Activated naive CD4-positive, alpha-beta T cell treated with anti-CD3 and anti-CD28 coated beads, Interleukin-2, amount 50 U/mL, for 72 hours (primary cell): ENCODE data around the gene RRP1. TPM values are rescaled to one million over a fixed set of nuclear protein-coding genes. Genes with fewer than 3 reads are reported as not detected.
A peak's percentile ranks its signal among the peaks of the same experiment; 100 is the strongest.
"Not testable (repeated sequence)": the region's sequence is repeated elsewhere in the genome, so short reads cannot be mapped to it uniquely, and the experiment has no call there.

Experiments used
- ATAC-seq, 2 donors: fragments of 150-1000 bp; cut with Tn5 transposase; 2 replicates each; pipeline ENCODE4 v1.10.0; 2021; ENCODE audit warnings: mild to moderate bottlenecking in 2 of 2, moderate library complexity in 2 of 2
- DNase-seq, 2 donors: peaks; one replicate each; pipeline ENCODE4 v3.0.0; 2021 to 2022; ENCODE audit warnings: low spot score in 2 of 2
- H3K27ac Mint-ChIP-seq, 2 donors: one replicate each; pipeline ENCODE4 v1.8.0; 2022; ENCODE audit warnings: mild to moderate bottlenecking in 2 of 2, mixed read lengths in 2 of 2
- H3K36me3 Mint-ChIP-seq, 2 donors: one replicate each; pipeline ENCODE4 v1.8.0; 2022; ENCODE audit warnings: mixed read lengths in 2 of 2
- H3K9me3 Mint-ChIP-seq, 2 donors: one replicate each; pipeline ENCODE4 v1.8.0; 2022; ENCODE audit warnings: mixed read lengths in 2 of 2
- total RNA-seq, 2 donors: library from RNA; stranded (reverse); gene quantifications; one replicate each; pipeline ENCODE4 v1.2.3, GENCODE V29; 2022

RRP1 gene
- total RNA-seq, 2 donors from 2014 or later = 29.9 to 54.1 TPM

- no peaks in the 10 kb centered on the region for H3K9me3 Mint-ChIP-seq
- no peak overlapping the region for H3K27ac Mint-ChIP-seq
- H3K36me3 Mint-ChIP-seq = peaks cover 0 to 5% of the 10 kb centered on the region in 2 donors
- no peak for DNase-seq
- no peak for ATAC-seq
These were observed 25.8 kb downstream of the RRP1 start for GRCh38 chr21:43815107-43815613.

DNA sequence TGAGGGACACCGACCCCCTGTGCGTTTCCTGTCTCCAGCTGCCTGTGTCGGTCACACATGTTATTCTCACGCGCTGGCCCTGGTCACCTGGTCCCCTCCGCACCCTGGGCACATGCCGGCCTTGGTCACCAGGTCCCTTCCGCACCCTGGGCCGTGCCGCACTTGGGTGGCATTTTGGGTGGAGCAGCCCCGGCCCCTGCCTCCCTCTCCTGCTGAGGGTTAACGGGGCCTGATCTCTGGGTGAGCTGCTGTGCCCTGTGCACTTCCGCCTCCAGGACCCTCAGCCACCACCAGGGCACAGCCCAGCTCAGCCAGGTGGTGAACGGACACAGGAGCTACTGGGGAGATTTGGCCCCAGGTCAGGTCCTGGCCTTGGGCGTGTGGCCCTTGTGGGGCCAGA, 26.6 kb downstream of the RRP1 start:
- DNase-seq (no peak), ATAC-seq (no peak)
- Mint-ChIP-seq H3K9me3 (no peaks in the 10 kb centered on the region), H3K27ac (no peak overlapping the region), H3K36me3 (peaks cover 0 to 5% of the 10 kb centered on the region in 2 donors)

DNA sequence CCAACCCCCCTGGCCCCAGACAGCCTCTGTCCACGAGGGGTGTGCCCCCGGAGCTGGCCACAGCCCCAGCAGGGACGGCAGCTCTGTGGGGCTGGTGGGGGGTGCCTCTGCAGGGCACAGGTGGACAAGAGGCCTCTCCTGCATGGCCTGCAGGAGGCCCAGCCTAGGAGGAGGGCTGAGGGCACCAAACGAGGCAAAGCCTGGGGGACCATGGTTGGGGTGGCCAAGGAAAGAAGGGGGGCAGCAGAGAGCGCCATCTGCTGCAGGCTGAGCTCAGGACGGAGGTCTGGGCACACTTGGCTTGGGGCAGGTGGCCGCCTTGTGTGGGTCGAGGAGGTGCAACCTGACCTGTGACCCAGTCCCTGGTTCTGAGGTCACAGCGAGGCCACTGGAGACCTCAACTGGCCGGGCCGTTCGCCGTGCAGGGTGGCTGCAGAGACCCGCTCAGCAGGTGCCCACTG, 27.3 kb downstream of the RRP1 start:
- H3K27ac Mint-ChIP-seq = no peak overlapping the region
- ATAC-seq (no peak), DNase-seq (no peak)
- H3K36me3 Mint-ChIP-seq = peaks cover 0 to 5% of the 10 kb centered on the region in 2 donors
- no peaks in the 10 kb centered on the region for H3K9me3 Mint-ChIP-seq

DNA sequence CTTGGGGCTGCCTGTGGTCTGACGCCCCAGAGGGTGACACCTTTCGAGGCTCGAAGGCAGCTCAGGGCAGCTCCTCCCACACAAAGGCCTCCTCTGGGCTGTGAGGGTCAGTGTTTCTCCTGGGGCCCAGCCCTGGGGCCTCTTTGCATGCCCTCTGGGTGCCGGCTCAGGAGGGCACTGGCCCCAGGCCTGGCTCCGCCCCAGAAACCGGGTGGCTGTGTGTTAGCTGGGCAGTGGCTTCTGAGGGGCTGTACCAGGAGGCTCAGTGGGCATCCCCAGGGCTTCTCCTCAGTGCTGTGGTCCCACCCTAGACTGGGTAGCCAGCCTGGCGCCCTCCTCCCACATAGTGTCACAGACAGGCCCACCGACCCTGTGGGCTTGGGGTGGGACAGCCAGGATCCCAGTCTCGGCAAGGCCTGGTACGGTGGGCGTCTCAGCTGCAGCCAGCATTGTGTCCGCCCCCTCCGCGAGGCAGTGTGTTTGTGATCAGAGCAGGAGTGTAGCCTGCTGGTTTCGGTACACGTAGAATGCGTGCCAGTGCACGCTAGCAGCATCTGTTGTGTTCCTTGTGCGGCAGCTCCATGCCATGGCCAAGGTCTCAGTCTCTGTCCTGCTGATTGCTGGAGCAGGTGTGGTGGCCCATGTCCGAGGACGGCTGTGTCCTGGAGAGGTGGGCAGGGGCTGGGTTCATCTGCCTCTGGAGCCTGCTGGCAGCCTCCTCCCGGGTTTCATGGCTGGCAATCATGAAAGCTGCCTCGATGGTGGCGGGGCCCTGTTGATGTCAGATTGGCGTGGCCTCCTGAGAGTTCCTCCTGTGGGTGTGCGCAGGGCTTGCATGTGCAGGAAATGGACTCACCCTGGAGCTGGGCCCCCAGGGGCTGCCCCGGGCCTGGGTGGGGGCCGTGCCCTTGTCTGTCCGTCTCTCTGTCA, 28.0 kb downstream of the RRP1 start:
- ATAC-seq (no peak), DNase-seq (no peak)
- H3K36me3 Mint-ChIP-seq = peaks cover 0 to 5% of the 10 kb centered on the region in 2 donors
- no peaks in the 10 kb centered on the region for H3K9me3 Mint-ChIP-seq
- H3K27ac Mint-ChIP-seq = peak overlapping the region in 1 of 2 donors; percentile 60

GRCh38 chr21:43818685-43819084, 29.3 kb downstream of the RRP1 start:
- H3K27ac Mint-ChIP-seq = no peak overlapping the region
- H3K36me3 Mint-ChIP-seq = peaks cover 0 to 5% of the 10 kb centered on the region in 2 donors
- H3K9me3 Mint-ChIP-seq = no peaks in the 10 kb centered on the region
- ATAC-seq (no peak), DNase-seq (no peak)

GRCh38 chr21:43819511-43820405, 30.4 kb downstream of the RRP1 start:
- H3K27ac Mint-ChIP-seq = no peak overlapping the region
- ATAC-seq (no peak), DNase-seq (no peak)
- H3K9me3 Mint-ChIP-seq = no peaks in the 10 kb centered on the region
- H3K36me3 Mint-ChIP-seq = peaks cover 0 to 5% of the 10 kb centered on the region in 2 donors

DNA sequence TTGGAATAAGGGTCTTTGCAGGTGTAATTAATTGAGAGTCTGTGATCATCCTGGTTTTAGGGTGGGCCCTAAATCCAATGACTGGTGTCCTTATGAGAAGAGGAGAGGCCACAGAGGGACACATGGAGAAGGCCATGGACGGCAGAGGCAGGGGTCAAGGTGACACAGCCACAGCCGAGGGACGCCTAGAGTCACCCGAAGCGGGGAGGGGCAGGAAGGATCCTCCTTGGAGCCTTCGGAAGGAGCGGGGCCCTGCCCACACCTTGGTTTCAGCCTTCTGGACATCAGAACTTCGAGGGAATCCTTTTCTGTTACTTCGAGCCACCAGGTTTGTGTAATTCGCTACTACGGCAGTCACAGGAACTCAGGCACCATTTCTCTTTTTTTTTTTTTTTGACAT, 31.1 kb downstream of the RRP1 start:
- H3K9me3 Mint-ChIP-seq = no peaks in the 10 kb centered on the region
- ATAC-seq = no peak
- no peak overlapping the region for H3K27ac Mint-ChIP-seq
- H3K36me3 Mint-ChIP-seq = peaks cover 0 to 5% of the 10 kb centered on the region in 2 donors
- DNase-seq = no peak

DNA sequence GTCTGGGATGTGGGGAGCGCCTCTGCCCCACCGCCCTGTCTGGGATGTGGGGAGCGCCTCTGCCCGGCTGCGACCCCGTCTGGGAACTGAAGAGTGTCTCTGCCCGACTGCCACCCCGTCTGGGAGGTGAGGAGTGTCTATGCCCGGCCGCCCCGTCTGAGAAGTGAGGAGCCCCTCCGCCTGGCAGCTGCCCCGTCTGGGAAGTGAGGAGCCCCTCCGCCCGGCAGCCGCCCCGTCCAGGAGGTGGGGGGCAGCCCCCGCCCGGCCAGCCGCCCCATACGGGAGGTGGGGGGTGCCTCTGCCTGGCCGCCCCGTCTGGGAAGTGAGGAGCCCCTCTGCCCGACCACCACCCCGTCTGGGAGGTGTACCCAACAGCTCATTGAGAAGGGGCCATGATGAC, 32.8 kb downstream of the RRP1 start:
- H3K36me3 Mint-ChIP-seq, DNase-seq, ATAC-seq, H3K27ac Mint-ChIP-seq, H3K9me3 Mint-ChIP-seq: not testable (repeated sequence)

GRCh38 chr21:43822741-43823140, 33.4 kb downstream of the RRP1 start:
- H3K9me3 Mint-ChIP-seq, H3K27ac Mint-ChIP-seq, H3K36me3 Mint-ChIP-seq, ATAC-seq, DNase-seq: not testable (repeated sequence)

GRCh38 chr21:43824333-43825241, 35.2 kb downstream of the RRP1 start:
- no peak overlapping the region for H3K27ac Mint-ChIP-seq
- ATAC-seq (no peak), DNase-seq (no peak)
- H3K36me3 Mint-ChIP-seq = no peaks in the 10 kb centered on the region
- H3K9me3 Mint-ChIP-seq = no peaks in the 10 kb centered on the region

DNA sequence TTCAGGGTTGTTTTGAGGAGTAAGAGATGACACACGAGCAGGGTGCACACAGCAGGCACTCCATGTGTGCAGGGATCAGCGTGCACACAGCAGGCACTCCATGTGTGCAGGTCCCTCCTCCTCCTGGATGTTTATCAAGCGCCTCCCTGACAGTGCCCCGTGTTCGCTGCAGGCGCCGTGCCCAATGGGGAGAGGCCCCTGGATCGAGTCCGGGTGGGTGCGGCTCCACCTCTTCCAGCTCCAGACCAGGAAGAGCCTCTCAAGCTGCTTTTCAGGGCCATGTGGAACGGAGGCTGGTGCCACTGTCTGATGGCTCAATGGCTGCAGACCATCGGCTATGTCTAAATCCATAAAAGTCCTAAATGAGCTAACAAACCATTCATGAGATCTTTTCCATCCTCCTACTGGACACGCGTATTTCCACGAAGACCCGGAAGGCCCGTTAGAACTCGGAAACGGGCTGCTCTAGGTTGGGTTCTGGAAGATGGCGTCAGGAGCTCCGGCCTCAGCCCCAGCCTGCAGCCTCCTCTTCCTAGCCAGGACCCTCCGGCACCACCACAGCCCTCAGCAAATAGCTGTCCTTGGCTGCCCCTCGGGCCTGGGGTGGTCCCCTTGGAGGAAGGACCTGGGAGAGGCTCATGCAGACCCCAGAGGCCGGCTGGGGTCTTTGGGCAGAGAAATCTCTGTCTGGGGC, 36.0 kb downstream of the RRP1 start:
- Mint-ChIP-seq H3K27ac (no peak overlapping the region), H3K9me3 (no peaks in the 10 kb centered on the region), H3K36me3 (no peaks in the 10 kb centered on the region)
- no peak for DNase-seq
- ATAC-seq = no peak

GRCh38 chr21:43825936-43826622, 36.7 kb downstream of the RRP1 start:
- no peaks in the 10 kb centered on the region for H3K9me3 Mint-ChIP-seq
- no peak overlapping the region for H3K27ac Mint-ChIP-seq
- no peak for DNase-seq
- no peak for ATAC-seq
- H3K36me3 Mint-ChIP-seq = no peaks in the 10 kb centered on the region

DNA sequence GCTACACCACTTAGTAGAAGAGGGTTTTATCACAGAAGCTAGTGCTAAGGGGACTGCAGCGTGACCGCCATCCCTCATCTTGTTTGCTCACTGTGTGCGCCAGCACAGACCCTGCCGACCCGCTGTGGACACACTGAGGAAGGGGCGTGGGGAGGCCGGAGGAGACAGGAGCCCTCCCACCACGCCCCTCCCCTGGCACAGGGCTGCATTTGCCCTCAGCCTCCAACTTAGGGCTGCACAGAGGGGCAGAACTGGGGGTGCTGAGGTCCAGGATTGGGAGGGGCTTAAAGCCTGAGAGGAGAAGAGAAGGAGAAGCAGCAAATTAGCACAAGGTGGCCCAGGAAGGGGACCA, 37.2 kb downstream of the RRP1 start:
- Mint-ChIP-seq H3K27ac (no peak overlapping the region), H3K36me3 (no peaks in the 10 kb centered on the region), H3K9me3 (no peaks in the 10 kb centered on the region)
- DNase-seq (no peak), ATAC-seq (no peak)

- Mint-ChIP-seq H3K9me3 (no peaks in the 10 kb centered on the region), H3K27ac (no peak overlapping the region), H3K36me3 (no peaks in the 10 kb centered on the region)
- ATAC-seq (no peak), DNase-seq (no peak)
These were observed 37.7 kb downstream of the RRP1 start for GRCh38 chr21:43827015-43827611.

GRCh38 chr21:43829161-43829560, 39.8 kb downstream of the RRP1 start:
- Mint-ChIP-seq H3K9me3 (no peaks in the 10 kb centered on the region), H3K27ac (no peak overlapping the region), H3K36me3 (peaks cover 0 to 5% of the 10 kb centered on the region in 2 donors)
- ATAC-seq = no peak
- no peak for DNase-seq
